ENCODE data around the gene DFFB.

GRCh38 chr1:3931007-3931912, 74.0 kb downstream of the DFFB start:
- TF ChIP-seq POLR2A (IDR thresholded peaks at IDR 0.05) (no peak), CTCF (IDR thresholded peaks at IDR 0.05 in 4 of 5, conservative IDR thresholded peaks at IDR 0.05 in 1 of 5) (no peak)
